ENCODE measurements around the gene ZNF189. TPM values are rescaled to one million over a fixed set of nuclear protein-coding genes. Genes with fewer than 3 reads are reported as not detected.

The ZNF189 gene
- total and polyA plus RNA-seq, 2 of the 4 experiments (the other 2 are of a cell fraction): 5.9 to 19.9 TPM

DNA sequence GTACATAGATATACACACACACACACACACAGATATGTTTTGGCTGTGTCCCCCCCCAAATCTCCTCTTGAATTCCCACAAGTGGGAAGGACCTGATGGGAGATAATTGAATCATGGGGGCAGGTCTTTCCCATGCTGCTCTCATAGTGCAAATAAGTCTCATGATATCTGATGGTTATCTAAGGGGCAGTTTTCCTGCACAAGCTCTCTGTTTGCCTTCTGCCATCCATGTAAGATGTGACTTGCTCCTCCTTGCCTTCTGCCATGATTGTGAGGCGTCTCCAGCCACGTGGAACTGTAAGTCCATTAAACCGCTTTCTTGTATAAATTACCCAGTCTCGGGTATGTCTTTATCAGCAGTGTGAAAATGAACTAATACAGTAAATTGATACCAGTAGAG, 52.8 kb downstream of the ZNF189 start:
- no peak overlapping the region for H3K4ac ChIP-seq (ENCODE audit: low read depth, low read length)
- H3K4me2 ChIP-seq (ENCODE audit: low read depth, low read length): no peak overlapping the region
- H3K27me3 ChIP-seq (ENCODE audit: control insufficient read depth, insufficient read depth, low read length): peaks cover 2% of the 10 kb centered on the region; the same call in 1 of the 2 replicates
- TF ChIP-seq RCOR1 (IDR thresholded peaks at IDR 0.05; ENCODE audit: insufficient replicate concordance, low read length) (no peak), MAZ (IDR thresholded peaks at IDR 0.05; ENCODE audit: borderline replicate concordance, low read depth, low read length) (no peak), NFE2L2 (IDR thresholded peaks at IDR 0.05; ENCODE audit: low read depth, low read length) (no peak), FOS (IDR thresholded peaks at IDR 0.05; ENCODE audit: low read depth, low read length) (no peak), CHD1 (IDR thresholded peaks at IDR 0.05; ENCODE audit: low read depth, low read length) (no peak), RAD21 (IDR thresholded peaks at IDR 0.05; ENCODE audit: low read length) (no peak), CEBPB (IDR thresholded peaks at IDR 0.05; ENCODE audit: low read depth, low read length) (no peak), SMC3 (IDR thresholded peaks at IDR 0.05; ENCODE audit: low read depth, low read length) (no peak), POLR2A (IDR thresholded peaks at IDR 0.05; ENCODE audit: low read depth, low read length) (no peak), MXI1 (IDR thresholded peaks at IDR 0.05; ENCODE audit: borderline replicate concordance, low read depth, low read length) (no peak), USF2 (IDR thresholded peaks at IDR 0.05; ENCODE audit: low read depth, low read length) (no peak), BHLHE40 (IDR thresholded peaks at IDR 0.05; ENCODE audit: low read depth, low read length) (no peak)
- TF ChIP-seq, protein P1, sequence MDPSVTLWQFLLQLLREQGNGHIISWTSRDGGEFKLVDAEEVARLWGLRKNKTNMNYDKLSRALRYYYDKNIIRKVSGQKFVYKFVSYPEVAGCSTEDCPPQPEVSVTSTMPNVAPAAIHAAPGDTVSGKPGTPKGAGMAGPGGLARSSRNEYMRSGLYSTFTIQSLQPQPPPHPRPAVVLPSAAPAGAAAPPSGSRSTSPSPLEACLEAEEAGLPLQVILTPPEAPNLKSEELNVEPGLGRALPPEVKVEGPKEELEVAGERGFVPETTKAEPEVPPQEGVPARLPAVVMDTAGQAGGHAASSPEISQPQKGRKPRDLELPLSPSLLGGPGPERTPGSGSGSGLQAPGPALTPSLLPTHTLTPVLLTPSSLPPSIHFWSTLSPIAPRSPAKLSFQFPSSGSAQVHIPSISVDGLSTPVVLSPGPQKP (IDR thresholded peaks at IDR 0.05; ENCODE audit: borderline replicate concordance, low read depth, low read length): no peak
- ChIA-PET CTCF (no interaction called here), POLR2A (ENCODE audit: unreplicated experiment) (no interaction called here)
- H3K14ac ChIP-seq (replicated peaks; ENCODE audit: low read depth, low read length): no peak overlapping the region
- no peaks in the 10 kb centered on the region for H3K36me3 ChIP-seq (ENCODE audit: control insufficient read depth, insufficient read depth, low read length)
- ATAC-seq (ENCODE audit: low read depth): no peak
- no peak overlapping the region for H3K18ac ChIP-seq (ENCODE audit: low read depth, low read length)
- peaks cover 7% of the 10 kb centered on the region; the same call in 1 of the 2 replicates for H3K4me1 ChIP-seq (ENCODE audit: control insufficient read depth, insufficient read depth, low read length)
- H2AK5ac ChIP-seq (ENCODE audit: low read depth, low read length): no peak overlapping the region
- DNase-seq: no peak
- no peak overlapping the region for H2AK9ac ChIP-seq (replicated peaks; ENCODE audit: low read depth, low read length, poor library complexity)
- H3K27ac ChIP-seq (ENCODE audit: insufficient read depth, low read length): no peak overlapping the region
- no peak overlapping the region for H4K91ac ChIP-seq (ENCODE audit: insufficient read depth, low read depth, low read length)
- no peaks in the 10 kb centered on the region for H3K9me3 ChIP-seq (ENCODE audit: control insufficient read depth, insufficient read depth, low read length)
- no peak overlapping the region for H3K4me3 ChIP-seq (ENCODE audit: insufficient read depth, low read depth, low read length)
- no peak overlapping the region for H3K23ac ChIP-seq (ENCODE audit: low read depth, low read length)
- H2BK120ac ChIP-seq (ENCODE audit: low read depth, low read length): no peak overlapping the region
- no peak overlapping the region for H4K5ac ChIP-seq (ENCODE audit: low read depth, low read length)
- no peak overlapping the region for H4K8ac ChIP-seq (ENCODE audit: low read depth in 2 of 2, low read length in 2 of 2)
- no peak overlapping the region for H2BK15ac ChIP-seq (ENCODE audit: low read depth, low read length)
- H4K20me1 ChIP-seq (ENCODE audit: insufficient read depth, low read length): no peaks in the 10 kb centered on the region
- H3K9ac ChIP-seq (ENCODE audit: low read depth, low read length): no peak overlapping the region
- no peak overlapping the region for H2BK20ac ChIP-seq (ENCODE audit: low read depth, low read length)
- no peaks in the 10 kb centered on the region for H3K9me1 ChIP-seq (ENCODE audit: insufficient read depth, low read length)
- H3K56ac ChIP-seq (ENCODE audit: extremely low read depth, insufficient read depth, low read length): no peak overlapping the region
- WGBS, 2 experiments (ENCODE audit: extremely low coverage in 2 of 2, insufficient read length in 1 of 2): 90% methylated on average over 2 of the region's 4 CpGs; no CpG with 5 or more reads in 1 of the 2 experiments
- in situ Hi-C loops (cut with MboI; ENCODE audit: low sequenced_read_pairs) (no loop called here), intact Hi-C loops (cut with micrococcal nuclease) (no loop called here), dilution Hi-C loops (cut with HindIII; ENCODE audit: low sequenced_read_pairs, unreplicated experiment) (no loop called here)
- no TSS peak for BruUV-seq (replicated peaks)
- H2BK5ac ChIP-seq (ENCODE audit: low read depth, low read length, poor library complexity, severe bottlenecking): no peak overlapping the region
- no peak overlapping the region for H2AFZ ChIP-seq (replicated peaks; ENCODE audit: low read length, poor library complexity)
- no peaks in the 10 kb centered on the region for H3K79me1 ChIP-seq (ENCODE audit: low read depth in 1 of 2, low read length in 2 of 2)

Data from IMR-90 (cell line).